ENCODE data around the gene ZFP3.
A peak's percentile ranks its signal among the peaks of the same experiment; 100 is the strongest.
"Not testable (repeated sequence)": the region's sequence is repeated elsewhere in the genome, so short reads cannot be mapped to it uniquely, and the experiment has no call there.

ZFP3 gene

GRCh38 chr17:5121186-5121841, 43.0 kb downstream of the ZFP3 start:
- peaks cover 17 to 28% (median 23%) of the 10 kb centered on the region in 11 experiments for H3K27me3 ChIP-seq

GRCh38 chr17:5122056-5122455, 43.8 kb downstream of the ZFP3 start:
- H3K9me3 ChIP-seq (replicated peaks in 1 of 11), result peaks cover 9 to 23% (median 13%) of the 10 kb centered on the region in 11 experiments; a peak in 21 of 22 replicates
- not testable (repeated sequence) for H3K36me3 ChIP-seq, H4K20me1 ChIP-seq, H3K4me2 ChIP-seq, H3K9ac ChIP-seq, H3K4me1 ChIP-seq, H3K4me3 ChIP-seq, H3K27ac ChIP-seq
- H3K27me3 ChIP-seq, result peaks cover 17 to 28% (median 23%) of the 10 kb centered on the region in 11 experiments

More at GRCh38 chr17:5121186-5121841, 43.0 kb downstream of the ZFP3 start:
- Histone ChIP-seq H3K27ac (no peak overlapping the region), H3K4me2 (no peak overlapping the region), H4K20me1 (no peaks in the 10 kb centered on the region; a peak in 1 of 22 replicates), H3K9me3 (replicated peaks in 1 of 11) (peaks cover 10 to 30% (median 13%) of the 10 kb centered on the region in 11 experiments; a peak in 21 of 22 replicates), H3K9ac (no peak overlapping the region), H3K4me1 (peaks cover 0 to 4% (median 0%) of the 10 kb centered on the region in 10 experiments; a peak in 1 of 20 replicates), H3K36me3 (no peaks in the 10 kb centered on the region), H3K4me3 (no peak overlapping the region)
- no peak for TF ChIP-seq Cebpa-rat (IDR thresholded peaks at IDR 0.05)

- H3K36me3 ChIP-seq, result no peaks in the 10 kb centered on the region
- peak overlapping the region in 4 of 11 experiments; percentile 10 to 33 (median 17); a peak in 3 of 22 replicates for H3K4me2 ChIP-seq
- TF ChIP-seq Cebpa-rat (IDR thresholded peaks at IDR 0.05), result no peak
- peaks cover 0 to 4% (median 0%) of the 10 kb centered on the region in 10 experiments; a peak in 1 of 20 replicates for H3K4me1 ChIP-seq
- peaks cover 9 to 19% (median 11%) of the 10 kb centered on the region in 11 experiments; a peak in 21 of 22 replicates for H3K9me3 ChIP-seq (replicated peaks in 1 of 11)
- no peak overlapping the region for H3K27ac ChIP-seq
- H3K9ac ChIP-seq, result no peak overlapping the region
- no peak overlapping the region for H3K4me3 ChIP-seq
- no peaks in the 10 kb centered on the region; a peak in 1 of 22 replicates for H4K20me1 ChIP-seq
- H3K27me3 ChIP-seq, result peaks cover 17 to 28% (median 23%) of the 10 kb centered on the region in 11 experiments
These were observed 44.5 kb downstream of the ZFP3 start for GRCh38 chr17:5122586-5123342.

DNA sequence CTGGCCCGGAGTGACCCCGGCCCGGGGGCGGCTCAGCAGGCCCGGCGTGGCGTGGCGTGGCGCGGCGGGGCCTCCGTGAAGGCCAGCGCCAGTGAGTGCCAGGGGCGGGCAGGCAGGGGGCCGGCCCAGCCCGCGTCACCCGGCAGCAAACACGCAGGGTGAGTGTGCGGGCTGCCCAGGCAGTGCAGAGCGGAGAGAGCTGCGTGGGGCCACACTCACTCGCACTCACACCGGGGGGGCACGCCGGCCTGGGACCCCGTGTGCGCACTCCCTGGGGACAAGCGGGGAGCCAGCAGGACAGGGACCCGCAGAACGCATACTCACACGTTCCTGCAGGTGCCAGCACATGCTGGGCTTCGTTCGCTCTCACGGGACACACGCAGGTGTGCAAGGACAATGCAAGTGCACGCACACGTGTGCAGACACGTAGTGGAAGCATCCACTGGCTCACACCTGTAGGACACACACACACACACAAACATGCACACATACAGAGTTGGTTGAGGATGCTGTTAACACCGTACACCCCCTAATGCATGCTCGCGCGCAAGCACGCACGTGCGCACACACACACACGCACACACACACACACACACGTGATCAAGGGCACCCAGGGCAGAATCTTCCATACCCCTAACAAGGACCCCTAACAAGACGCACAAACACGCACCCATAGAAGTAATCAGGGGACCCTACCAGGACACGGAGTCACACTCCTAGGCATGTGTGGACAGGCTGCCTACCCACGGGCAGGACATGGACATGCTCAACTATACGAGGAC, 45.3 kb downstream of the ZFP3 start:
- Histone ChIP-seq H3K4me3 (no peak overlapping the region), H3K4me1 (peaks cover 0 to 4% (median 0%) of the 10 kb centered on the region in 10 experiments; a peak in 1 of 20 replicates), H3K4me2 (no peak overlapping the region), H4K20me1 (no peaks in the 10 kb centered on the region; a peak in 1 of 22 replicates), H3K36me3 (no peaks in the 10 kb centered on the region), H3K9ac (no peak overlapping the region), H3K27me3 (peaks cover 17 to 28% (median 23%) of the 10 kb centered on the region in 11 experiments), H3K9me3 (replicated peaks in 1 of 11) (peaks cover 3 to 11% (median 4%) of the 10 kb centered on the region in 11 experiments; a peak in 19 of 22 replicates), H3K27ac (no peak overlapping the region)
- no peak for TF ChIP-seq Cebpa-rat (IDR thresholded peaks at IDR 0.05)

- H3K4me3 ChIP-seq; H3K4me1 ChIP-seq; H3K9ac ChIP-seq; H3K4me2 ChIP-seq; H3K36me3 ChIP-seq; H3K27ac ChIP-seq; H4K20me1 ChIP-seq; H3K9me3 ChIP-seq (replicated peaks in 1 of 11): not testable (repeated sequence)
- H3K27me3 ChIP-seq, result peaks cover 17 to 28% (median 23%) of the 10 kb centered on the region in 11 experiments
These were observed 46.0 kb downstream of the ZFP3 start for GRCh38 chr17:5124125-5124760.

- not testable (repeated sequence) for H3K9me3 ChIP-seq (replicated peaks in 1 of 11); H3K9ac ChIP-seq; H4K20me1 ChIP-seq; H3K27ac ChIP-seq; H3K4me3 ChIP-seq; H3K4me2 ChIP-seq; H3K36me3 ChIP-seq; H3K4me1 ChIP-seq
- peaks cover 17 to 28% (median 23%) of the 10 kb centered on the region in 11 experiments for H3K27me3 ChIP-seq
These were observed 46.6 kb downstream of the ZFP3 start for GRCh38 chr17:5124896-5125295.

DNA sequence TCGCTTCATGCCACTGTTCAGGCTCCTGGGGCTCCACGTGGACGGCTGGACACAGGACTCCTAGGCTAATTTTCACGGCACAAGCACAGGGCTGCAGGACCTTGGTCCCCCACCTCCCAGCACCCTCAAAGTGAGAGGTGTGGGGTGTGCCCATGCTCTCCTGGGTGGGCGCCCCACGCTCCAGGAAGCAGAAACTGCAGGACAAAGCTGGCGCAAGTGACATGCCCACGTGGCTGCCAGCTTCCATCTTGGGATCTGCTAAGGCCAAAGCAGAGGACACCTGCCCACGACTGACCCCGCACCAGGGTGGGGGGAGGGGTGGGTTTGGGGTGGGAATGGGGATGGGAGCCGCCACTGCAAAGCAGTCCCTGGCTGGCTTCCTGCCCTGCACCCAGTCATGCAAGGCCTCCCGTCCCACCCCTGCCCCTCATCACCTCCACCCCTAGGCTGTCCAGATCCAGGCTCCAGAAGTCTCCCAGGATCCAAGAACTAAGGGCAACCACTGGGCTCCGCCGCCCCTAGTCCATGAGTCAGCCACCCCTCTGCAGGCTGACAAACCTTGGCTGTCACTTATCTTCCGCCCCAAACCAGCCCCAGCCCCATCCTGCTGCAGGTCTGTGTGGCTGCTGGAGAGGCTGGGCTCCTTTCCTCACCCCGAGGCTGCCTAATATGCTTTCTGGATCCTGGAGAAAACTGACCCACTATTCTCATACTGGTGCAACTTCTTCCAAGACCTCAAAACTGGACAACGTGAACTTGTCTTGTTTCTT, 48.6 kb downstream of the ZFP3 start:
- H3K4me3 ChIP-seq, result no peak overlapping the region
- no peaks in the 10 kb centered on the region; a peak in 1 of 22 replicates for H4K20me1 ChIP-seq
- TF ChIP-seq Cebpa-rat (IDR thresholded peaks at IDR 0.05), result no peak
- peaks cover 0 to 4% (median 0%) of the 10 kb centered on the region in 10 experiments; a peak in 1 of 20 replicates for H3K4me1 ChIP-seq
- no peak overlapping the region for H3K9ac ChIP-seq
- H3K27ac ChIP-seq, result no peak overlapping the region
- H3K27me3 ChIP-seq, result peaks cover 16 to 23% (median 19%) of the 10 kb centered on the region in 11 experiments
- H3K9me3 ChIP-seq (replicated peaks in 1 of 11), result peaks cover 0 to 8% (median 0%) of the 10 kb centered on the region in 11 experiments; a peak in 1 of 22 replicates
- no peak overlapping the region for H3K4me2 ChIP-seq
- H3K36me3 ChIP-seq, result no peaks in the 10 kb centered on the region

- Histone ChIP-seq H3K4me3 (no peak overlapping the region), H3K9ac (no peak overlapping the region), H3K27ac (no peak overlapping the region), H3K4me2 (no peak overlapping the region), H3K9me3 (replicated peaks in 1 of 11) (no peaks in the 10 kb centered on the region), H4K20me1 (no peaks in the 10 kb centered on the region; a peak in 1 of 22 replicates), H3K27me3 (peaks cover 6 to 13% (median 9%) of the 10 kb centered on the region in 11 experiments; a peak in 21 of 22 replicates), H3K36me3 (no peaks in the 10 kb centered on the region), H3K4me1 (no peaks in the 10 kb centered on the region)
- no peak for TF ChIP-seq Cebpa-rat (IDR thresholded peaks at IDR 0.05)
These were observed 49.6 kb downstream of the ZFP3 start for GRCh38 chr17:5127910-5128309.

- not testable (repeated sequence) for H3K27ac ChIP-seq
These were observed 50.1 kb downstream of the ZFP3 start for GRCh38 chr17:5128387-5128786.

More at GRCh38 chr17:5128387-5128786, 50.1 kb downstream of the ZFP3 start:
- H3K9me3 ChIP-seq (replicated peaks in 1 of 11); H3K4me2 ChIP-seq; H3K4me1 ChIP-seq; H3K36me3 ChIP-seq; H3K4me3 ChIP-seq; H3K27me3 ChIP-seq; H4K20me1 ChIP-seq; H3K9ac ChIP-seq: not testable (repeated sequence)
